HCT116 (cell line): ENCODE results near the gene LRRC4C. TPM values are rescaled to one million over a fixed set of nuclear protein-coding genes. Genes with fewer than 3 reads are reported as not detected.

Source experiments
- ATAC-seq: fragments of 200-7000 bp; cut with Tn5 transposase; 2 replicates; pipeline ENCODE4 v1.9.1; 2020; ENCODE audit warnings: mild to moderate bottlenecking, moderate library complexity
- BruUV-seq: library from RNA; stranded (reverse); fragments of 400-500 nt; replicated peaks from 2 replicates; lab custom pipeline; 2021; lab: Mats Ljungman, UMichigan
- CTCF ChIA-PET: fragments of 300-600 bp; sonication (Branson Sonifier 250); formaldehyde crosslinking; loops from one replicate; lab custom pipeline; 2021; ENCODE audit warnings: antibody characterized with exemption; lab: Charles Lee
- POLR2A ChIA-PET: fragments of 300-600, 350-600 bp; sonication (Branson Sonifier 250); formaldehyde crosslinking; loops from one replicate; lab custom pipeline; 2021; ENCODE audit warnings: antibody characterized with exemption; lab: Charles Lee
- RAD21 ChIA-PET, 2 experiments: fragments of 300-600 bp; sonication (Branson Sonifier 250); formaldehyde crosslinking; loops; one replicate each; lab custom pipeline; 2023; ENCODE audit warnings: low total read pairs in 2 of 2; ENCODE audit not compliant: uncharacterized antibody in 2 of 2, unreplicated experiment in 2 of 2, low non-redundant PET in 1 of 2; lab: Charles Lee
- DNase-seq: peaks from one replicate; pipeline ENCODE4 v3.0.0-alpha.2; 2010; ENCODE audit warnings: low read depth, low spot score
- H2AFZ ChIP-seq: fragments of 200-600 bp; shearing (Covaris generic), sonication (generic); 2 replicates; pipeline ENCODE4 v1.6.1; 2017; ENCODE audit warnings: low read depth, mixed run types, mixed read lengths, antibody characterized with exemption, low read length; ENCODE audit not compliant: poor library complexity, severe bottlenecking
- H3K27ac ChIP-seq: 2 replicates; pipeline ENCODE4 v1.5.1; 2012; ENCODE audit warnings: low read depth, low read length
- H3K27me3 ChIP-seq: fragments of 200-600 bp; sonication (generic); 2 replicates; pipeline ENCODE4 v1.6.1; 2016; ENCODE audit warnings: mixed run types, low read length, mixed read lengths; ENCODE audit not compliant: insufficient read depth
- H3K36me3 ChIP-seq, 2 experiments: fragments of 200-500 bp in 1 of 2; fragments of 200-600 bp in 1 of 2; sonication (Bioruptor generic) in 1 of 2; sonication (generic) in 1 of 2; 2 replicates each; pipeline versions ENCODE4 v1.5.1 to v1.6.1; 2014 to 2016; ENCODE audit warnings: low read length in 2 of 2, inconsistent platforms in 1 of 2, mixed read lengths in 1 of 2, mixed run types in 1 of 2; ENCODE audit not compliant: insufficient read depth in 2 of 2, control insufficient read depth in 1 of 2
- H3K4me1 ChIP-seq, 2 experiments: fragments of 200-600 bp in 1 of 2; sonication (generic) in 1 of 2; 2 replicates each; pipeline versions ENCODE4 v1.5.1 to v1.6.1; 2012 to 2017; ENCODE audit warnings: low read length in 2 of 2, inconsistent platforms in 1 of 2, mild to moderate bottlenecking in 1 of 2, mixed read lengths in 1 of 2, mixed run types in 1 of 2, moderate library complexity in 1 of 2; ENCODE audit not compliant: insufficient read depth in 2 of 2, control insufficient read depth in 1 of 2
- H3K4me2 ChIP-seq: fragments of 200-600 bp; sonication (generic); 2 replicates; pipeline ENCODE4 v1.6.1; 2017; ENCODE audit warnings: mixed run types, low read length, mixed read lengths
- H3K4me3 ChIP-seq, 2 experiments: fragments of 200-600 bp in 1 of 2; sonication (generic) in 1 of 2; replicated peaks in 1 of 2; 2 replicates each; pipeline ENCODE4 v1.5.1; 2011 to 2016; ENCODE audit warnings: low read length in 2 of 2, control low read depth in 1 of 2, low read depth in 1 of 2, mild to moderate bottlenecking in 1 of 2, mixed read lengths in 1 of 2, mixed run types in 1 of 2
- H3K79me2 ChIP-seq: fragments of 200-600 bp; sonication (generic); 2 replicates; pipeline ENCODE4 v1.6.1; 2017; ENCODE audit warnings: mild to moderate bottlenecking, mixed run types, low read length, moderate library complexity, mixed read lengths; ENCODE audit not compliant: insufficient read depth
- H3K9ac ChIP-seq: fragments of 200-600 bp; sonication (generic); 2 replicates; pipeline ENCODE4 v1.6.1; 2016; ENCODE audit warnings: low read length, mixed read lengths
- H3K9me2 ChIP-seq: fragments of 200-600 bp; sonication (generic), shearing (Covaris generic); 2 replicates; pipeline ENCODE4 v1.6.1; 2017; ENCODE audit warnings: mixed run types, mild to moderate bottlenecking, moderate library complexity; ENCODE audit not compliant: insufficient read depth
- H3K9me3 ChIP-seq, 2 experiments: fragments of 200-500 bp in 1 of 2; fragments of 200-600 bp in 1 of 2; sonication (Bioruptor generic) in 1 of 2; sonication (generic) in 1 of 2; 2 replicates each; pipeline ENCODE4 v1.6.1; 2014 to 2017; ENCODE audit warnings: low read length in 2 of 2, mixed read lengths in 2 of 2, inconsistent platforms in 1 of 2, low read depth in 1 of 2, mild to moderate bottlenecking in 1 of 2, mixed run types in 1 of 2, moderate library complexity in 1 of 2; ENCODE audit not compliant: control insufficient read depth in 1 of 2, insufficient read depth in 1 of 2
- H4K20me1 ChIP-seq: fragments of 200-600 bp; sonication (generic), shearing (Covaris generic); 2 replicates; pipeline ENCODE4 v1.6.1; 2017; ENCODE audit warnings: mixed run types, mild to moderate bottlenecking, moderate library complexity; ENCODE audit not compliant: insufficient read depth
- EZH2 ChIP-seq: fragments of 200-600 bp; sonication (generic); IDR thresholded peaks from 2 replicates; pipeline ENCODE4 v1.6.1; 2017; ENCODE audit warnings: antibody characterized with exemption, mixed run types
- JUND ChIP-seq: IDR thresholded peaks from 2 replicates; pipeline ENCODE4 v1.6.1; 2012
- MAX ChIP-seq: IDR thresholded peaks from 2 replicates; pipeline ENCODE4 v1.6.1; 2012
- POLR2A ChIP-seq: IDR thresholded peaks from 2 replicates; pipeline ENCODE4 v1.7.0; 2011; ENCODE audit warnings: borderline replicate concordance; ENCODE audit not compliant: insufficient read depth, insufficient read length; ENCODE audit errors: extremely low read depth
- POLR2AphosphoS5 ChIP-seq: IDR thresholded peaks from 2 replicates; pipeline ENCODE4 v1.6.1; 2011; ENCODE audit warnings: mild to moderate bottlenecking, low read depth, low read length, moderate library complexity
- RAD21 ChIP-seq: IDR thresholded peaks from 2 replicates; pipeline ENCODE4 v1.6.1; 2012; ENCODE audit warnings: low read depth, mild to moderate bottlenecking
- SIN3A ChIP-seq: IDR thresholded peaks from 2 replicates; pipeline ENCODE4 v1.6.1; 2012; ENCODE audit warnings: low read depth
- SRF ChIP-seq: IDR thresholded peaks from 2 replicates; pipeline ENCODE4 v1.6.1; 2012; ENCODE audit warnings: low read depth
- YY1 ChIP-seq: IDR thresholded peaks from 2 replicates; pipeline ENCODE4 v1.6.1; 2011; ENCODE audit warnings: low read length, low read depth, moderate library complexity, mild to moderate bottlenecking; ENCODE audit not compliant: insufficient replicate concordance; ENCODE audit errors: extremely low read depth
- ZNF274 ChIP-seq: fragments of 200-500 bp; sonication (Bioruptor generic); IDR thresholded peaks from 2 replicates; pipeline ENCODE4 v1.6.1; 2014; ENCODE audit warnings: mild to moderate bottlenecking, low read depth, low read length, inconsistent platforms
- intact Hi-C: fragments of 100-400 bp; cut with micrococcal nuclease; formaldehyde crosslinking; loops from 2 replicates; pipeline ENCODE4 v1.10.0; 2022
- total RNA-seq: library from RNA; stranded (reverse); gene quantifications from one replicate; pipeline ENCODE4 v1.2.1, GENCODE V29; 2021; ENCODE audit not compliant: unreplicated experiment
- TF ChIP-seq, protein P1 (sequence below), 3 experiments: fragments of 200-600 bp in 1 of 3; sonication (generic) in 1 of 3; IDR thresholded peaks in 2 of 3; conservative IDR thresholded peaks in 1 of 3; 2 replicates each; pipeline ENCODE4 v1.5.1; 2012 to 2017; ENCODE audit warnings: low read depth in 2 of 3, low read length in 2 of 3, antibody characterized with exemption in 1 of 3, borderline replicate concordance in 1 of 3, control low read depth in 1 of 3, mild to moderate bottlenecking in 1 of 3, mixed read lengths in 1 of 3, mixed run types in 1 of 3, moderate library complexity in 1 of 3; ENCODE audit not compliant: insufficient read depth in 1 of 3
- TF ChIP-seq, protein P2 (sequence below): IDR thresholded peaks from 2 replicates; pipeline ENCODE4 v1.6.1; 2011; ENCODE audit warnings: mild to moderate bottlenecking, low read length, moderate library complexity; ENCODE audit not compliant: insufficient replicate concordance; ENCODE audit errors: extremely low read depth

LRRC4C gene
- total RNA-seq, 1 experiment from 2014 or later: not detected

DNA sequence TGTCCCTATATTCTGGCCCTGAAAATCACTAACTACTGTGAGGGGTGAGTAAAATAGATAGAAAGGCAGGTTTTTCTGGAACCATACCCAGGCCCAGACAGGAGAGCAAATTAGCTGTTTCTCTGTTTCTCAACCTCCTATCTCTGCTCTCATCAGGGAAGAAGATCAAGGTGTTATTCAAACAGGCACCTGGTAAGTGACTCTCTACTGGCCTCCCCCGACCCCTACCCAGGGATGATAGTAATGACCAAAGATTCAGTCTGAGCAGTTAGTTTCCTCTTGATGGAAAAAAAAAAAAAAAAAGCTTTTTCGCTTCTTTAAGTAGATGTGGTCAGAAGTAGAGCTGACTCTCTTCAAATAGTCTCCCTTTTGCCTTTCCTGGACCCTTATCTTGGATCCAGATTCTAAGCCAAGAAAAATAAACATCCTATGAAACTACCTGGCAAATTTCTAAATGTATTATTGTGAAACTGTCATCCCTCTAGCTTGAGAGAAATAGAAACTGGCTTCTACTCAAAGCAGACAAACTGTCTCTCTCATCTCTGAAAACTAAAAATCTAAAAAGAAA is 9.9 kb downstream of the LRRC4C start:
- ChIA-PET POLR2A (no interaction called here), RAD21 (no interaction called here), CTCF (no interaction called here)
- H4K20me1 ChIP-seq: no peaks in the 10 kb centered on the region
- BruUV-seq: no TSS peak
- H3K9me2 ChIP-seq: no peaks in the 10 kb centered on the region
- no peak overlapping the region for H3K4me3 ChIP-seq
- ATAC-seq (no peak), DNase-seq (no peak)
- no peak for TF ChIP-seq JUND
- TF ChIP-seq YY1: no peak
- no peak for TF ChIP-seq MAX
- no peak for TF ChIP-seq EZH2
- no peak for TF ChIP-seq ZNF274
- TF ChIP-seq, protein P1, sequence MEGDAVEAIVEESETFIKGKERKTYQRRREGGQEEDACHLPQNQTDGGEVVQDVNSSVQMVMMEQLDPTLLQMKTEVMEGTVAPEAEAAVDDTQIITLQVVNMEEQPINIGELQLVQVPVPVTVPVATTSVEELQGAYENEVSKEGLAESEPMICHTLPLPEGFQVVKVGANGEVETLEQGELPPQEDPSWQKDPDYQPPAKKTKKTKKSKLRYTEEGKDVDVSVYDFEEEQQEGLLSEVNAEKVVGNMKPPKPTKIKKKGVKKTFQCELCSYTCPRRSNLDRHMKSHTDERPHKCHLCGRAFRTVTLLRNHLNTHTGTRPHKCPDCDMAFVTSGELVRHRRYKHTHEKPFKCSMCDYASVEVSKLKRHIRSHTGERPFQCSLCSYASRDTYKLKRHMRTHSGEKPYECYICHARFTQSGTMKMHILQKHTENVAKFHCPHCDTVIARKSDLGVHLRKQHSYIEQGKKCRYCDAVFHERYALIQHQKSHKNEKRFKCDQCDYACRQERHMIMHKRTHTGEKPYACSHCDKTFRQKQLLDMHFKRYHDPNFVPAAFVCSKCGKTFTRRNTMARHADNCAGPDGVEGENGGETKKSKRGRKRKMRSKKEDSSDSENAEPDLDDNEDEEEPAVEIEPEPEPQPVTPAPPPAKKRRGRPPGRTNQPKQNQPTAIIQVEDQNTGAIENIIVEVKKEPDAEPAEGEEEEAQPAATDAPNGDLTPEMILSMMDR (IDR thresholded peaks at IDR 0.05 in 2 of 3, conservative IDR thresholded peaks at IDR 0.05 in 1 of 3; ENCODE audit: borderline replicate concordance in 1 of 3, insufficient read depth in 1 of 3, low read depth in 2 of 3, low read length in 2 of 3): no peak
- TF ChIP-seq POLR2A: no peak
- intact Hi-C loops: no loop called here
- H3K9ac ChIP-seq: no peak overlapping the region
- no peaks in the 10 kb centered on the region for H3K79me2 ChIP-seq
- H3K27ac ChIP-seq: no peak overlapping the region
- H2AFZ ChIP-seq: no peak overlapping the region
- peaks cover 14 to 19% of the 10 kb centered on the region in 2 experiments; a peak in 2 of 4 replicates for H3K9me3 ChIP-seq
- H3K27me3 ChIP-seq: no peaks in the 10 kb centered on the region
- no peaks in the 10 kb centered on the region for H3K4me1 ChIP-seq
- H3K36me3 ChIP-seq: no peaks in the 10 kb centered on the region
- no peak overlapping the region for H3K4me2 ChIP-seq

DNA sequence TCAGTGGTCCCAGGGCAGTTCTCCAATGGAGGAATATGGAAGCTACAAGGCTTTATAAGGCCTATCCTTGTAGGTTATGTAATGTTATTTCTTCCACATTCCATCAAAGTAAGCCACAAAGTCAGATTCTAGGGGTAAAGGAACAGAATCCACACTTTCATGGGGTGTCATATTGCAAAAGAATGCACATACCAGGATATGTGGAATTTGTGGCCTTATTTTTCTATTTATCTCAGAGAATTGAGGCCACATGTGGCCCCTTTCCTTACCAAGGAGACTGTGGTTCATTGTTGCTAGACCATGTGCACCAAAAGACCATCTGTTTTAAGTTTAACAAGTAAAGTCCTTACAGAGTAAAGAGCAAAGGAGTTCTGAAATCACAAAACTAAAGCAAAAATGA is 12.9 kb downstream of the LRRC4C start:
- ChIA-PET RAD21 (no interaction called here), CTCF (no interaction called here), POLR2A (no interaction called here)
- Histone ChIP-seq H3K4me1 (no peaks in the 10 kb centered on the region), H2AFZ (no peak overlapping the region), H3K36me3 (no peaks in the 10 kb centered on the region), H4K20me1 (no peaks in the 10 kb centered on the region), H3K4me3 (no peak overlapping the region), H3K9ac (no peak overlapping the region), H3K4me2 (no peak overlapping the region), H3K9me2 (no peaks in the 10 kb centered on the region), H3K27ac (no peak overlapping the region), H3K27me3 (no peaks in the 10 kb centered on the region), H3K79me2 (no peaks in the 10 kb centered on the region), H3K9me3 (peaks cover 14 to 15% of the 10 kb centered on the region in 2 experiments; a peak in 2 of 4 replicates)
- ATAC-seq (no peak), DNase-seq (no peak)
- no TSS peak for BruUV-seq
- intact Hi-C loops: no loop called here
- TF ChIP-seq EZH2 (no peak), SIN3A (no peak), RAD21 (no peak), SRF (no peak), POLR2AphosphoS5 (no peak)
- TF ChIP-seq, protein P2, sequence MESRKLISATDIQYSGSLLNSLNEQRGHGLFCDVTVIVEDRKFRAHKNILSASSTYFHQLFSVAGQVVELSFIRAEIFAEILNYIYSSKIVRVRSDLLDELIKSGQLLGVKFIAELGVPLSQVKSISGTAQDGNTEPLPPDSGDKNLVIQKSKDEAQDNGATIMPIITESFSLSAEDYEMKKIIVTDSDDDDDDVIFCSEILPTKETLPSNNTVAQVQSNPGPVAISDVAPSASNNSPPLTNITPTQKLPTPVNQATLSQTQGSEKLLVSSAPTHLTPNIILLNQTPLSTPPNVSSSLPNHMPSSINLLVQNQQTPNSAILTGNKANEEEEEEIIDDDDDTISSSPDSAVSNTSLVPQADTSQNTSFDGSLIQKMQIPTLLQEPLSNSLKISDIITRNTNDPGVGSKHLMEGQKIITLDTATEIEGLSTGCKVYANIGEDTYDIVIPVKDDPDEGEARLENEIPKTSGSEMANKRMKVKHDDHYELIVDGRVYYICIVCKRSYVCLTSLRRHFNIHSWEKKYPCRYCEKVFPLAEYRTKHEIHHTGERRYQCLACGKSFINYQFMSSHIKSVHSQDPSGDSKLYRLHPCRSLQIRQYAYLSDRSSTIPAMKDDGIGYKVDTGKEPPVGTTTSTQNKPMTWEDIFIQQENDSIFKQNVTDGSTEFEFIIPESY: no peak
